ENCODE data around the gene ARHGEF9. TPM values are rescaled to one million over a fixed set of nuclear protein-coding genes. Genes with fewer than 3 reads are reported as not detected.

ARHGEF9 gene
- total RNA-seq, 1 experiment from 2014 or later = 8.3 TPM

- no peak overlapping the region for H2AFZ ChIP-seq (ENCODE audit: low read length)
These were observed 27.0 kb downstream of the ARHGEF9 start for GRCh38 chrX:63758011-63758410.

DNA sequence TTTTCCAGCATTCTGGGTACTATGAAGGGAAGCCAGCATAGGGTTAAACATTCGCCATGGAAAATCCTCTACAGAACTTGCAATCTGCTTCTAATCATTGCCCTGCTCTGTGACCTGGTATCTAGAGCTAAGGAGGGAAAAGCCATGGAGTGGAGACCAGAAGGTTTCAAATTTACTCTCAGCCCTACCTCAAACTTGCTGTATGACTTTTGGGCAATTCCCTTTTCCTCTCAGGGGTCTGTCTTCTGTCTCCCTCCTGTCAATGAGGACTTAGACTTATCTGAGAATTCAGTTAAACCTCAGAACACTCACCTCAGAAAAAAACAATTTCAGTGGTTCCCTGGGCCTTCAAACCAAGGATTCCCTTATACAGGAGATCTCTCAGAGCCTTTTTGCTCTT lies 29.1 kb downstream of the ARHGEF9 start:
- H3K4me1 ChIP-seq (ENCODE audit: insufficient read depth, low read length) = 0 out of 2 replicates have a peak, but pooled peaks cover 3% of the 10 kb centered on the region
- no peak overlapping the region for H3K27ac ChIP-seq (ENCODE audit: low read length)
- no peaks in the 10 kb centered on the region for H3K9me3 ChIP-seq (ENCODE audit: low read length)
- DNase-seq = no peak
- H3K27me3 ChIP-seq (ENCODE audit: low read length) = no peaks in the 10 kb centered on the region
- H2AFZ ChIP-seq (ENCODE audit: low read length) = 0 out of 2 replicates have a peak overlapping the region, but pooled peaks have one; percentile 62
- no peaks in the 10 kb centered on the region for H3K36me3 ChIP-seq (ENCODE audit: low read depth, low read length)
- no peak overlapping the region for H3K9ac ChIP-seq (ENCODE audit: low read length)
- TF ChIP-seq EZH2 (IDR thresholded peaks at IDR 0.05; ENCODE audit: low read length, unreplicated experiment) = no peak
- TF ChIP-seq CTCF (conservative IDR thresholded peaks at IDR 0.05; ENCODE audit: low read depth, low read length) = no peak
- H3F3A ChIP-seq (ENCODE audit: low read length, unreplicated experiment) = no peaks in the 10 kb centered on the region
- ChIA-PET POLR2A (ENCODE audit: unreplicated experiment) (no interaction called here), CTCF (interaction anchor here (0.8 kb wide), 1 partner anchor 27 kb away, joined by 5 read pairs; no protein-coding TSS in a partner anchor)
- intact Hi-C loops (cut with micrococcal nuclease) = loop anchor here (2.0 to 5.0 kb wide), 2 partner anchors 404 to 449 kb away; partner anchors contain the start of genes AMER1 and SPIN4
- no peaks in the 10 kb centered on the region for H3K9me2 ChIP-seq (replicated peaks; ENCODE audit: low read length)
- peak overlapping the region; percentile 92; the same call in 1 of the 2 replicates for H3K4me3 ChIP-seq (ENCODE audit: low read length)
- no peak for ATAC-seq
- no TSS peak for BruUV-seq (replicated peaks)
- peak overlapping the region; percentile 95 for H3K4me2 ChIP-seq (ENCODE audit: low read length)
- H3K79me2 ChIP-seq (ENCODE audit: low read length) = peaks cover 31% of the 10 kb centered on the region
- no peaks in the 10 kb centered on the region for H4K20me1 ChIP-seq (ENCODE audit: low read length)

More at GRCh38 chrX:63758011-63758410, 27.0 kb downstream of the ARHGEF9 start:
- H3K27ac ChIP-seq (ENCODE audit: low read length) = no peak overlapping the region
- H3K4me2 ChIP-seq (ENCODE audit: low read length) = no peak overlapping the region
- H3K9ac ChIP-seq (ENCODE audit: low read length) = no peak overlapping the region
- H3K4me1 ChIP-seq (ENCODE audit: insufficient read depth, low read length) = 0 out of 2 replicates have a peak, but pooled peaks cover 3% of the 10 kb centered on the region
- no peak for DNase-seq
- H3K9me3 ChIP-seq (ENCODE audit: low read length) = no peaks in the 10 kb centered on the region
- intact Hi-C loops (cut with micrococcal nuclease) = loop anchor here (5.0 kb wide), 1 partner anchor 406 kb away; the partner anchor contains the start of gene SPIN4
- TF ChIP-seq EZH2 (IDR thresholded peaks at IDR 0.05; ENCODE audit: low read length, unreplicated experiment) (no peak), EZH2phosphoT487 (IDR thresholded peaks at IDR 0.05; ENCODE audit: borderline replicate concordance, low read length) (no peak), CTCF (conservative IDR thresholded peaks at IDR 0.05; ENCODE audit: low read depth, low read length) (no peak)
- H3K36me3 ChIP-seq (ENCODE audit: low read depth, low read length) = no peaks in the 10 kb centered on the region
- POLR2A ChIA-PET (ENCODE audit: unreplicated experiment) = no interaction called here
- no peaks in the 10 kb centered on the region for H4K20me1 ChIP-seq (ENCODE audit: low read length)
- no peaks in the 10 kb centered on the region for H3K27me3 ChIP-seq (ENCODE audit: low read length)
- no peak for ATAC-seq
- CTCF ChIA-PET = no interaction called here
- no peak overlapping the region for H3K4me3 ChIP-seq (ENCODE audit: low read length)
- H3K79me2 ChIP-seq (ENCODE audit: low read length) = peaks cover 14% of the 10 kb centered on the region
- no peaks in the 10 kb centered on the region for H3F3A ChIP-seq (ENCODE audit: low read length, unreplicated experiment)
- no TSS peak for BruUV-seq (replicated peaks)
- H3K9me2 ChIP-seq (replicated peaks; ENCODE audit: low read length) = no peaks in the 10 kb centered on the region
